Measurements from ENCODE around the gene RSPH1.

DNA sequence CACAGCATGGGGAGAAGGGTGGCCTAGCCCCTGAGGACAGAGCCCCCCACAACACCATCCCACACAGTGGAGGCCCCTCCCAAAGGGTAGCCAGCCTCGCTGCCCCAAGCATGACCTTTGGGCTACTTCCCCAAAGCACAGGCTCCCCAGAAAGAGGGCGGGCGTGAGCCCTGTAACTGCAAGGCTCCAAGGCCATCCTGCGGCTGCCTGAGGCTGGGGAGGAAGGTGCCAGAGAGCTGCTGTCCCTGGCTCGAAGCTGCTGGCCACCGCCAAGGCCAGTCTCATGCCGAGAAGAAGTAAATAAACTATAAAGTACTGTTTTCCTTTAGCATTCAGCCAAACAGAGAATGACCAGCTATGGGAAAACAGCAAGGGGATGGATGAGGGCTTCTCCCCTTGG lies 64.8 kb downstream of the RSPH1 start:
- TF ChIP-seq, protein P1, sequence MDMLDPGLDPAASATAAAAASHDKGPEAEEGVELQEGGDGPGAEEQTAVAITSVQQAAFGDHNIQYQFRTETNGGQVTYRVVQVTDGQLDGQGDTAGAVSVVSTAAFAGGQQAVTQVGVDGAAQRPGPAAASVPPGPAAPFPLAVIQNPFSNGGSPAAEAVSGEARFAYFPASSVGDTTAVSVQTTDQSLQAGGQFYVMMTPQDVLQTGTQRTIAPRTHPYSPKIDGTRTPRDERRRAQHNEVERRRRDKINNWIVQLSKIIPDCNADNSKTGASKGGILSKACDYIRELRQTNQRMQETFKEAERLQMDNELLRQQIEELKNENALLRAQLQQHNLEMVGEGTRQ (IDR thresholded peaks at IDR 0.05; ENCODE audit: borderline replicate concordance, low read depth, low read length), result no peak
- TF ChIP-seq, protein P2, sequence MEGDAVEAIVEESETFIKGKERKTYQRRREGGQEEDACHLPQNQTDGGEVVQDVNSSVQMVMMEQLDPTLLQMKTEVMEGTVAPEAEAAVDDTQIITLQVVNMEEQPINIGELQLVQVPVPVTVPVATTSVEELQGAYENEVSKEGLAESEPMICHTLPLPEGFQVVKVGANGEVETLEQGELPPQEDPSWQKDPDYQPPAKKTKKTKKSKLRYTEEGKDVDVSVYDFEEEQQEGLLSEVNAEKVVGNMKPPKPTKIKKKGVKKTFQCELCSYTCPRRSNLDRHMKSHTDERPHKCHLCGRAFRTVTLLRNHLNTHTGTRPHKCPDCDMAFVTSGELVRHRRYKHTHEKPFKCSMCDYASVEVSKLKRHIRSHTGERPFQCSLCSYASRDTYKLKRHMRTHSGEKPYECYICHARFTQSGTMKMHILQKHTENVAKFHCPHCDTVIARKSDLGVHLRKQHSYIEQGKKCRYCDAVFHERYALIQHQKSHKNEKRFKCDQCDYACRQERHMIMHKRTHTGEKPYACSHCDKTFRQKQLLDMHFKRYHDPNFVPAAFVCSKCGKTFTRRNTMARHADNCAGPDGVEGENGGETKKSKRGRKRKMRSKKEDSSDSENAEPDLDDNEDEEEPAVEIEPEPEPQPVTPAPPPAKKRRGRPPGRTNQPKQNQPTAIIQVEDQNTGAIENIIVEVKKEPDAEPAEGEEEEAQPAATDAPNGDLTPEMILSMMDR (IDR thresholded peaks at IDR 0.05), result no peak
- TF ChIP-seq, protein P3, sequence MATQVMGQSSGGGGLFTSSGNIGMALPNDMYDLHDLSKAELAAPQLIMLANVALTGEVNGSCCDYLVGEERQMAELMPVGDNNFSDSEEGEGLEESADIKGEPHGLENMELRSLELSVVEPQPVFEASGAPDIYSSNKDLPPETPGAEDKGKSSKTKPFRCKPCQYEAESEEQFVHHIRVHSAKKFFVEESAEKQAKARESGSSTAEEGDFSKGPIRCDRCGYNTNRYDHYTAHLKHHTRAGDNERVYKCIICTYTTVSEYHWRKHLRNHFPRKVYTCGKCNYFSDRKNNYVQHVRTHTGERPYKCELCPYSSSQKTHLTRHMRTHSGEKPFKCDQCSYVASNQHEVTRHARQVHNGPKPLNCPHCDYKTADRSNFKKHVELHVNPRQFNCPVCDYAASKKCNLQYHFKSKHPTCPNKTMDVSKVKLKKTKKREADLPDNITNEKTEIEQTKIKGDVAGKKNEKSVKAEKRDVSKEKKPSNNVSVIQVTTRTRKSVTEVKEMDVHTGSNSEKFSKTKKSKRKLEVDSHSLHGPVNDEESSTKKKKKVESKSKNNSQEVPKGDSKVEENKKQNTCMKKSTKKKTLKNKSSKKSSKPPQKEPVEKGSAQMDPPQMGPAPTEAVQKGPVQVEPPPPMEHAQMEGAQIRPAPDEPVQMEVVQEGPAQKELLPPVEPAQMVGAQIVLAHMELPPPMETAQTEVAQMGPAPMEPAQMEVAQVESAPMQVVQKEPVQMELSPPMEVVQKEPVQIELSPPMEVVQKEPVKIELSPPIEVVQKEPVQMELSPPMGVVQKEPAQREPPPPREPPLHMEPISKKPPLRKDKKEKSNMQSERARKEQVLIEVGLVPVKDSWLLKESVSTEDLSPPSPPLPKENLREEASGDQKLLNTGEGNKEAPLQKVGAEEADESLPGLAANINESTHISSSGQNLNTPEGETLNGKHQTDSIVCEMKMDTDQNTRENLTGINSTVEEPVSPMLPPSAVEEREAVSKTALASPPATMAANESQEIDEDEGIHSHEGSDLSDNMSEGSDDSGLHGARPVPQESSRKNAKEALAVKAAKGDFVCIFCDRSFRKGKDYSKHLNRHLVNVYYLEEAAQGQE (IDR thresholded peaks at IDR 0.05; ENCODE audit: low read depth, low read length), result no peak
- TF ChIP-seq GABPA (IDR thresholded peaks at IDR 0.05; ENCODE audit: low read depth) (no peak), EP300 (IDR thresholded peaks at IDR 0.05; ENCODE audit: borderline replicate concordance in 1 of 2, low read depth in 1 of 2, low read length in 1 of 2) (no peak), NRF1 (IDR thresholded peaks at IDR 0.05; ENCODE audit: low read depth, low read length) (no peak), SMC3 (IDR thresholded peaks at IDR 0.05; ENCODE audit: low read depth, low read length) (no peak), FOXJ3 (CRISPR knock-in tag; IDR thresholded peaks at IDR 0.05) (no peak), EZH2phosphoT487 (IDR thresholded peaks at IDR 0.05; ENCODE audit: borderline replicate concordance, low read depth) (no peak), FOSL2 (IDR thresholded peaks at IDR 0.05; ENCODE audit: borderline replicate concordance, low read depth) (no peak), TCF12 (IDR thresholded peaks at IDR 0.05) (no peak), POLR2AphosphoS5 (IDR thresholded peaks at IDR 0.05; ENCODE audit: low read depth, low read length) (no peak), MXI1 (IDR thresholded peaks at IDR 0.05; ENCODE audit: low read depth, low read length) (no peak)
- TF ChIP-seq, protein P4, sequence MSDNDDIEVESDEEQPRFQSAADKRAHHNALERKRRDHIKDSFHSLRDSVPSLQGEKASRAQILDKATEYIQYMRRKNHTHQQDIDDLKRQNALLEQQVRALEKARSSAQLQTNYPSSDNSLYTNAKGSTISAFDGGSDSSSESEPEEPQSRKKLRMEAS (IDR thresholded peaks at IDR 0.05; ENCODE audit: low read depth), result no peak
